K562 (cell line): ENCODE results near the gene DCPS. TPM values are rescaled to one million over a fixed set of nuclear protein-coding genes. Genes with fewer than 3 reads are reported as not detected.

ENCODE experiments used
- ATAC-seq: fragments of 200-7000 bp; cut with Tn5 transposase; 3 replicates; pipeline ENCODE4 v1.9.1; 2020; ENCODE audit warnings: moderate library complexity
- BruUV-seq: library from RNA; stranded (reverse); fragments of 400-500 nt; replicated peaks from 2 replicates; lab custom pipeline; 2021; lab: Mats Ljungman, UMichigan
- CTCF ChIA-PET: fragments of 300-600 bp; formaldehyde crosslinking; extraction: SDS; loops from one replicate; lab custom pipeline; 2021; ENCODE audit warnings: low intra/inter-chr PET ratio; lab: Yijun Ruan, JAX
- POLR2A ChIA-PET: fragments of 300-600, 350-650 bp; sonication (Branson Sonifier 250); formaldehyde crosslinking; extraction: SDS; loops from one replicate; lab custom pipeline; 2021; ENCODE audit warnings: antibody characterized with exemption, inconsistent platforms; lab: Yijun Ruan, JAX
- DNase-seq, 4 experiments: peaks; one replicate each; pipeline versions ENCODE4 v3.0.0 to v3.0.0-alpha.2; 2011 to 2018; ENCODE audit warnings: low spot score in 3 of 4, mixed read lengths in 3 of 4; ENCODE audit errors: extremely low read depth in 1 of 4
- FAIRE-seq: peaks from 2 replicates; lab custom pipeline; 2011; peaks lifted over from hg19 to GRCh38; lab: Jason Lieb, UNC
- H2AFZ ChIP-seq: 2 replicates; pipeline ENCODE4 v1.6.0; 2011; ENCODE audit warnings: low read depth, low read length, control low read depth, inconsistent platforms
- H3K27ac ChIP-seq: fragments of 200-600 bp; 3 replicates; pipeline ENCODE4 v1.8.0; 2011; ENCODE audit warnings: low read depth, mild to moderate bottlenecking, control low read depth, inconsistent platforms, low read length, moderate library complexity, mixed read lengths; ENCODE audit errors: extremely low read depth
- H3K27me3 ChIP-seq, 2 experiments: fragments of 300-600 bp in 1 of 2; 2 replicates in 1 of 2; 3 replicates in 1 of 2; pipeline versions ENCODE4 v1.6.0 to v1.8.0; 2011; ENCODE audit warnings: inconsistent platforms in 2 of 2, low read length in 2 of 2, mild to moderate bottlenecking in 1 of 2, mixed read lengths in 1 of 2, moderate library complexity in 1 of 2; ENCODE audit not compliant: control insufficient read depth in 2 of 2, insufficient read depth in 2 of 2
- H3K36me3 ChIP-seq: fragments of 300-600 bp; 3 replicates; pipeline ENCODE4 v1.8.0; 2011; ENCODE audit warnings: mild to moderate bottlenecking, low read length, inconsistent platforms; ENCODE audit not compliant: control insufficient read depth, insufficient read depth
- H3K4me1 ChIP-seq, 2 experiments: fragments of 200-600 bp in 1 of 2; replicated peaks in 1 of 2; 2 replicates in 1 of 2; 3 replicates in 1 of 2; pipeline versions ENCODE4 v1.5.1 to v1.8.0; 2011; ENCODE audit warnings: inconsistent platforms in 2 of 2, low read length in 2 of 2, mild to moderate bottlenecking in 1 of 2, mixed read lengths in 1 of 2, moderate library complexity in 1 of 2; ENCODE audit not compliant: control insufficient read depth in 2 of 2, insufficient read depth in 2 of 2
- H3K4me2 ChIP-seq: 2 replicates; pipeline ENCODE4 v1.6.1; 2011; ENCODE audit warnings: low read length, control low read depth, inconsistent platforms, mixed read lengths; ENCODE audit not compliant: insufficient read depth
- H3K4me3 ChIP-seq: fragments of 200-600 bp; sonication (generic), shearing (Covaris generic); 2 replicates; pipeline ENCODE4 v1.5.1; 2016; ENCODE audit warnings: control low read depth, inconsistent platforms
- H3K79me2 ChIP-seq: fragments of 200-600 bp; 3 replicates; pipeline ENCODE4 v1.8.0; 2011; ENCODE audit warnings: low read length, inconsistent platforms; ENCODE audit not compliant: control insufficient read depth, insufficient read depth
- H3K9ac ChIP-seq, 2 experiments: 2 replicates each; pipeline versions ENCODE4 v1.6.0 to v1.6.1; 2011; ENCODE audit warnings: low read depth in 2 of 2, low read length in 2 of 2, control low read depth in 1 of 2, inconsistent platforms in 1 of 2, mild to moderate bottlenecking in 1 of 2, mixed read lengths in 1 of 2; ENCODE audit not compliant: insufficient read depth in 1 of 2
- H3K9me1 ChIP-seq: one replicate; pipeline ENCODE4 v1.6.0; 2011; ENCODE audit warnings: inconsistent platforms, mild to moderate bottlenecking, low read length, moderate library complexity; ENCODE audit not compliant: control insufficient read depth, insufficient read depth
- H3K9me3 ChIP-seq: replicated peaks from 2 replicates; pipeline ENCODE4 v1.5.1; 2011; ENCODE audit warnings: low read depth, low read length, inconsistent platforms; ENCODE audit not compliant: control insufficient read depth, insufficient read depth
- H4K20me1 ChIP-seq: replicated peaks from 2 replicates; pipeline ENCODE4 v1.6.1; 2011; ENCODE audit warnings: low read length, inconsistent platforms, mixed read lengths; ENCODE audit not compliant: control insufficient read depth, insufficient read depth
- BCOR ChIP-seq: fragments of 450-650 bp; IDR thresholded peaks from 2 replicates; pipeline ENCODE4 v1.6.1; 2016
- CHD1 ChIP-seq: fragments of 200-600 bp; sonication (generic); IDR thresholded peaks from one replicate; pipeline ENCODE4 v1.6.1; 2012; ENCODE audit warnings: mild to moderate bottlenecking, moderate library complexity, low read length, inconsistent platforms
- CREB1 ChIP-seq, 2 experiments: sonication (generic) in 1 of 2; formaldehyde crosslinking in 1 of 2; IDR thresholded peaks; 2 replicates each; pipeline versions ENCODE4 v1.6.1 to v1.8.0; 2012 to 2022; ENCODE audit warnings: inconsistent platforms in 1 of 2, mild to moderate bottlenecking in 1 of 2, missing genetic modification reagents in 1 of 2, moderate library complexity in 1 of 2
- KDM5B ChIP-seq: fragments of 200-600 bp; sonication (generic); IDR thresholded peaks from 2 replicates; pipeline ENCODE4 v1.6.1; 2012; ENCODE audit warnings: low read depth, mild to moderate bottlenecking, moderate library complexity, low read length, control low read depth, inconsistent platforms; ENCODE audit not compliant: insufficient replicate concordance
- XRCC4 ChIP-seq: IDR thresholded peaks from one replicate; pipeline ENCODE4 v1.6.1; 2011; ENCODE audit not compliant: insufficient read depth, insufficient read length; ENCODE audit errors: extremely low read depth
- ZNF124 ChIP-seq: sonication (generic); formaldehyde crosslinking; IDR thresholded peaks from 2 replicates; pipeline ENCODE4 v1.8.1; 2022; ENCODE audit warnings: missing genetic modification reagents
- ZNF431 ChIP-seq: sonication (generic); formaldehyde crosslinking; IDR thresholded peaks from 2 replicates; pipeline ENCODE4 v1.8.0; 2022; ENCODE audit warnings: mild to moderate bottlenecking, missing genetic modification reagents
- ZNF77 ChIP-seq: fragments of 250-450 bp; sonication (Bioruptor Pico); IDR thresholded peaks from 2 replicates; pipeline ENCODE4 v1.5.0; 2020
- WGBS: fragments of 100-300 bp; shearing (Covaris generic); methylation state at CpG from one replicate; pipeline ENCODE4 v1.1.6; 2016; ENCODE audit warnings: low coverage, mixed read lengths; ENCODE audit not compliant: insufficient coverage; ENCODE audit errors: missing lambda C conversion rate; 5-methylcytosine and 5-hydroxymethylcytosine counted together
- in situ Hi-C: fragments of 300-500 bp; cut with MboI; formaldehyde crosslinking; loops from 4 replicates; pipeline ENCODE4 v1.15.0; 2018; ENCODE audit warnings: inconsistent platforms, mixed read lengths
- intact Hi-C: fragments of 100-400 bp; cut with micrococcal nuclease; formaldehyde crosslinking; loops from 2 replicates; pipeline ENCODE4 v1.14.2; 2022
- polyA plus RNA-seq, 8 experiments: library from polyadenylated mRNA; depleted of rRNA in 4 of 8; stranded (reverse) in 5 of 8; unstranded in 3 of 8; fragments of >200 nt; fragmentation: Nextera tagmentation in 2 of 8; fragmentation: Illumina TruSeq in 1 of 8; extraction: Ambion mirVana in 2 of 8; extraction: Trizol in 1 of 8; gene quantifications; 2 replicates each; pipeline versions ENCODE4 v1.2.1 to v1.2.3, GENCODE V29; 2011 to 2014; ENCODE audit warnings: inconsistent platforms in 1 of 8, missing spikeins in 1 of 8
- total RNA-seq, 7 experiments: library from RNA; depleted of rRNA in 6 of 7; stranded (reverse); fragments of >200 nt in 6 of 7; fragmentation: Illumina TruSeq in 2 of 7; extraction: Trizol in 2 of 7; gene quantifications; 2 replicates each; pipeline versions ENCODE4 v1.2.1 to v1.2.3, GENCODE V29; 2011 to 2021; ENCODE audit warnings: low replicate concordance in 1 of 7
- TF ChIP-seq, protein P1 (sequence below): fragments of 250-450 bp; sonication (Bioruptor Pico); IDR thresholded peaks from 2 replicates; pipeline ENCODE4 v1.8.0; 2021; ENCODE audit warnings: moderate library complexity, mild to moderate bottlenecking, inconsistent platforms
- TF ChIP-seq, protein P2 (sequence below): sonication (generic); formaldehyde crosslinking; IDR thresholded peaks from 2 replicates; pipeline ENCODE4 v1.8.1; 2023; ENCODE audit warnings: mild to moderate bottlenecking, missing genetic modification reagents
- TF ChIP-seq, protein P3 (sequence below): fragments of 150-350 bp; IDR thresholded peaks from 2 replicates; pipeline ENCODE4 v1.6.1; 2014; ENCODE audit warnings: low read depth, mild to moderate bottlenecking, low read length, borderline replicate concordance

Gene DCPS
- total and polyA plus RNA-seq, 9 of the 15 experiments (the other 6 are each of a cell fraction or from before 2014, with no cell fraction given): 8.7 to 38.1 (median 17.9) TPM

DNA sequence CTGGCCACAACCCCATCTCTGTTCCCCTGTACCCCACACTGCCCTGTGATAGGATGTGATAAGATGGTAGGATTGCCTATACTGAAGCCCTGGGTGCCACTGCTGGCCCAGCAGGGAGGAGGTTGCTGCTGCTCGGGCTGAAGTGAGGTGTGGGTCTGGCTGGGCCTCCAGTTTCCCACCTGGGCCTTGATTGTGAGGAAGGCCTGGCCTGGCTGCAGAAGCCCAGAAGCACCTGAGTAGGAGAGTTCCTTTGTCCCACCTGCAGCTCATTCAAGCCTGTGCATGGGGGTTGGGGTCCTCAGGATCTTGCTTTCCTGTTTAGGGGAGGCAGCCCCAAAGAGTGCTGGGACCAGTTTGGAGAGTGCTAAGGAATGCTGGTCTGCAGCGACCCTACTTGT is 54.9 kb downstream of the DCPS start:
- Histone ChIP-seq H2AFZ (no peak overlapping the region), H4K20me1 (peaks cover 12% of the 10 kb centered on the region; the same call in 1 of the 2 replicates), H3K9me1 (no peaks in the 10 kb centered on the region), H3K9ac (peak overlapping the region in 1 of 2 experiments; percentile 18; a peak in 2 of 4 replicates), H3K4me3 (no peak overlapping the region), H3K9me3 (no peaks in the 10 kb centered on the region), H3K27me3 (no peaks in the 10 kb centered on the region), H3K79me2 (peaks cover 20% of the 10 kb centered on the region), H3K4me1 (peaks cover 14 to 44% of the 10 kb centered on the region in 2 experiments; a peak in 4 of 5 replicates), H3K36me3 (peaks cover under 1% of the 10 kb centered on the region; the same call in 1 of the 3 replicates), H3K4me2 (no peak overlapping the region), H3K27ac (no peak overlapping the region)
- no TSS peak for BruUV-seq
- ATAC-seq: no peak
- FAIRE-seq: no peak
- CTCF ChIA-PET: interaction anchor here (2.4 kb wide), 1 partner anchor 48 kb away, joined by 9 read pairs; no protein-coding TSS in a partner anchor
- POLR2A ChIA-PET: interaction anchor here (1.1 to 1.9 kb wide), 3 partner anchors 10 to 48 kb away, joined by 3 to 7 read pairs (median 5); no protein-coding TSS in a partner anchor
- WGBS: 100% methylated on average over 1 of the region's 2 CpGs
- no peak for DNase-seq
- intact Hi-C loops: no loop called here
- in situ Hi-C loops: no loop called here
- TF ChIP-seq CHD1 (no peak), ZNF431 (CRISPR knock-in tag) (no peak), ZNF124 (no peak), BCOR (no peak), XRCC4 (no peak), KDM5B (no peak), CREB1 (IDR thresholded peaks at IDR 0.05) (no peak), CREB1 (CRISPR knock-in tag; IDR thresholded peaks at IDR 0.05) (no peak), ZNF77 (CRISPR knock-in tag) (no peak)
- TF ChIP-seq, protein P1, sequence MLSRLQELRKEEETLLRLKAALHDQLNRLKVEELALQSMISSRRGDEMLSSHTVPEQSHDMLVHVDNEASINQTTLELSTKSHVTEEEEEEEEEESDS (CRISPR knock-in tag): no peak
- TF ChIP-seq, protein P2, sequence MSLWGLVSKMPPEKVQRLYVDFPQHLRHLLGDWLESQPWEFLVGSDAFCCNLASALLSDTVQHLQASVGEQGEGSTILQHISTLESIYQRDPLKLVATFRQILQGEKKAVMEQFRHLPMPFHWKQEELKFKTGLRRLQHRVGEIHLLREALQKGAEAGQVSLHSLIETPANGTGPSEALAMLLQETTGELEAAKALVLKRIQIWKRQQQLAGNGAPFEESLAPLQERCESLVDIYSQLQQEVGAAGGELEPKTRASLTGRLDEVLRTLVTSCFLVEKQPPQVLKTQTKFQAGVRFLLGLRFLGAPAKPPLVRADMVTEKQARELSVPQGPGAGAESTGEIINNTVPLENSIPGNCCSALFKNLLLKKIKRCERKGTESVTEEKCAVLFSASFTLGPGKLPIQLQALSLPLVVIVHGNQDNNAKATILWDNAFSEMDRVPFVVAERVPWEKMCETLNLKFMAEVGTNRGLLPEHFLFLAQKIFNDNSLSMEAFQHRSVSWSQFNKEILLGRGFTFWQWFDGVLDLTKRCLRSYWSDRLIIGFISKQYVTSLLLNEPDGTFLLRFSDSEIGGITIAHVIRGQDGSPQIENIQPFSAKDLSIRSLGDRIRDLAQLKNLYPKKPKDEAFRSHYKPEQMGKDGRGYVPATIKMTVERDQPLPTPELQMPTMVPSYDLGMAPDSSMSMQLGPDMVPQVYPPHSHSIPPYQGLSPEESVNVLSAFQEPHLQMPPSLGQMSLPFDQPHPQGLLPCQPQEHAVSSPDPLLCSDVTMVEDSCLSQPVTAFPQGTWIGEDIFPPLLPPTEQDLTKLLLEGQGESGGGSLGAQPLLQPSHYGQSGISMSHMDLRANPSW (CRISPR knock-in tag): no peak
- TF ChIP-seq, protein P3, sequence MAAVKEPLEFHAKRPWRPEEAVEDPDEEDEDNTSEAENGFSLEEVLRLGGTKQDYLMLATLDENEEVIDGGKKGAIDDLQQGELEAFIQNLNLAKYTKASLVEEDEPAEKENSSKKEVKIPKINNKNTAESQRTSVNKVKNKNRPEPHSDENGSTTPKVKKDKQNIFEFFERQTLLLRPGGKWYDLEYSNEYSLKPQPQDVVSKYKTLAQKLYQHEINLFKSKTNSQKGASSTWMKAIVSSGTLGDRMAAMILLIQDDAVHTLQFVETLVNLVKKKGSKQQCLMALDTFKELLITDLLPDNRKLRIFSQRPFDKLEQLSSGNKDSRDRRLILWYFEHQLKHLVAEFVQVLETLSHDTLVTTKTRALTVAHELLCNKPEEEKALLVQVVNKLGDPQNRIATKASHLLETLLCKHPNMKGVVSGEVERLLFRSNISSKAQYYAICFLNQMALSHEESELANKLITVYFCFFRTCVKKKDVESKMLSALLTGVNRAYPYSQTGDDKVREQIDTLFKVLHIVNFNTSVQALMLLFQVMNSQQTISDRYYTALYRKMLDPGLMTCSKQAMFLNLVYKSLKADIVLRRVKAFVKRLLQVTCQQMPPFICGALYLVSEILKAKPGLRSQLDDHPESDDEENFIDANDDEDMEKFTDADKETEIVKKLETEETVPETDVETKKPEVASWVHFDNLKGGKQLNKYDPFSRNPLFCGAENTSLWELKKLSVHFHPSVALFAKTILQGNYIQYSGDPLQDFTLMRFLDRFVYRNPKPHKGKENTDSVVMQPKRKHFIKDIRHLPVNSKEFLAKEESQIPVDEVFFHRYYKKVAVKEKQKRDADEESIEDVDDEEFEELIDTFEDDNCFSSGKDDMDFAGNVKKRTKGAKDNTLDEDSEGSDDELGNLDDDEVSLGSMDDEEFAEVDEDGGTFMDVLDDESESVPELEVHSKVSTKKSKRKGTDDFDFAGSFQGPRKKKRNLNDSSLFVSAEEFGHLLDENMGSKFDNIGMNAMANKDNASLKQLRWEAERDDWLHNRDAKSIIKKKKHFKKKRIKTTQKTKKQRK: no peak
